ENCODE data around the gene RNU6-1. TPM values are rescaled to one million over a fixed set of nuclear protein-coding genes. Genes with fewer than 3 reads are reported as not detected.

The RNU6-1 gene
- total and polyA plus RNA-seq, 8 donors = not detected

DNA sequence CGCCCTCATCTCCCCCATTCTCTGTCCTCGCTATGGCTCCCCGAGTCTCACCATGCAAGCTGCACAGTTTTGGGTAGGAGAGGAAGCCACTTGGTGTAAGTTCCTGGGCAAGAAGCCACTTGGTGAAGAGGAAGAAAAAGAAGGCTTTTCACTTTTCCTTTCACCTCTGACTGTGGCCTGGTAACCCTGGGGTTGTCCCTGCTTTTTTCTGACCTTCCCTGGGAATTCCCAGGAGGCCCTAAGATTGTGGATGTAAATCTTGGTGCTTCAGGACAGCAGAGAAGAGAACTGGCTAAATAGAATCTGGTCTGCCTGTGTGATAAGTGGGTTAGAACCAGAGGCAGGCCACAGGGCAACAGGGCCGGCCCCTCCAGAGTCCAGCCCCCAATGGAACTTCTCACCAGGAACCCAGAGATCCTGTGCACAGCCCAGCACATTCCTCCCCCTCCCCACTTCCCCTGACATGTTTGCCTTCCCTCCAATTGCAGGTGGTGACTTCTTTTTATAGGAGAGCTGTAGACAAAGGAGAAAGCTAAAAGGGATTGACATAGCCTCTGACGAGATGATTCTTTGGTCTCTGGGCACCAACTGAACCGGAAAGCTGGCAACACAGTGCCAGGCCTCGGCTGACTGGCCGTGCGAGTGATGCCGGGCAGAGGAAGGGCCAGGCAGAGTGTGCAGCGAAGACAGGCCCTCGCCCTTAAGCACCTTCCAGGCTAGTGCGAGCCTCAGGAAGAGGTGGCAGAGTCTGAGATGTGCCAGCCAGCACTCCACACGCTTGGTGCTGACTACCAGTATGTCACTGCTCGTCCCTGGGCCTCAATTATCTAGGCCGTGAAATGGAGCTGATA is 34.0 kb downstream of the RNU6-1 start:
- ATAC-seq (no peak), DNase-seq (no peak), FAIRE-seq (no peak)
- Histone ChIP-seq H3K36me3 (no peaks in the 10 kb centered on the region), H3K27ac (no peak overlapping the region), H3K4me1 (no peaks in the 10 kb centered on the region), H3K9me3 (no peaks in the 10 kb centered on the region), H3K4me3 (no peak overlapping the region), H3K27me3 (no peaks in the 10 kb centered on the region)
- TF ChIP-seq, protein P1, sequence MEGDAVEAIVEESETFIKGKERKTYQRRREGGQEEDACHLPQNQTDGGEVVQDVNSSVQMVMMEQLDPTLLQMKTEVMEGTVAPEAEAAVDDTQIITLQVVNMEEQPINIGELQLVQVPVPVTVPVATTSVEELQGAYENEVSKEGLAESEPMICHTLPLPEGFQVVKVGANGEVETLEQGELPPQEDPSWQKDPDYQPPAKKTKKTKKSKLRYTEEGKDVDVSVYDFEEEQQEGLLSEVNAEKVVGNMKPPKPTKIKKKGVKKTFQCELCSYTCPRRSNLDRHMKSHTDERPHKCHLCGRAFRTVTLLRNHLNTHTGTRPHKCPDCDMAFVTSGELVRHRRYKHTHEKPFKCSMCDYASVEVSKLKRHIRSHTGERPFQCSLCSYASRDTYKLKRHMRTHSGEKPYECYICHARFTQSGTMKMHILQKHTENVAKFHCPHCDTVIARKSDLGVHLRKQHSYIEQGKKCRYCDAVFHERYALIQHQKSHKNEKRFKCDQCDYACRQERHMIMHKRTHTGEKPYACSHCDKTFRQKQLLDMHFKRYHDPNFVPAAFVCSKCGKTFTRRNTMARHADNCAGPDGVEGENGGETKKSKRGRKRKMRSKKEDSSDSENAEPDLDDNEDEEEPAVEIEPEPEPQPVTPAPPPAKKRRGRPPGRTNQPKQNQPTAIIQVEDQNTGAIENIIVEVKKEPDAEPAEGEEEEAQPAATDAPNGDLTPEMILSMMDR (IDR thresholded peaks at IDR 0.05) = no peak
- intact Hi-C loops (cut with DNase I) = no loop called here
- WGBS, 2 donors = 92 to 96% methylated on average over 16 of the region's 16 CpGs

DNA sequence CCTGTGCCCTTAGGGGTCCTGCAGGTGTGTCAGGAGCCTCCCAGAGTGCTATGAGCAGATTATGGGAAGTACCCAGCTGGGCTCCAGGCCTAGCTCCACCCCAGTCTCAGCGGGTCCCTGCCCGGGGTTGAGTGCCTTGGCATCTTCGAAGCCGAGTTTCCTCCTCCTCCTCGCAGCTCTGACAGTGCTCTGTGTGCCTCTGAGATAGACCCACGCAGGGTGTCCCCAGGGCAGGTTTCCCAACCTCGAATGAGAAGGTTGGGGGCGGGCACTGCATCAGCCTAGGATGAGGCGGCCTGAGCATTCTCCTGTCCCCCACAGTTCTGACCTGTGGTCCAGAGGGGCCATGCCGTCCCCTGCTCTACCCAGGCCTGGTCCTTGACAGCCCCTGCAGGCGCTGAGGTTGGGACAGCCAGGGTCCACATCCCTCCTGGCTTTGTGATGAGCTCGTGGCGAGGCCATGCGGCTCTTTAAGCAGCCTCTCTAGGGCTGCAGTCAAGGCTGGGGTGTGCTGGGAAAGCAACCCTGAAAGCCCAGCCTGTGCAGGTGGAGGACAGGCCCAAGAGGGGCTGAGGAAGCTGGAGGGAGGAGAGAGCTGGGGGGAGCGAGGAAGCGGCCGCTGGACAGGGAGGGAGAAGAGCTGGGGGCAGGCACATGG is 34.7 kb downstream of the RNU6-1 start:
- H3K9me3 ChIP-seq = no peaks in the 10 kb centered on the region
- H3K4me1 ChIP-seq = no peaks in the 10 kb centered on the region
- DNase-seq = no peak
- no peak for ATAC-seq
- no peak overlapping the region for H3K27ac ChIP-seq
- no peak overlapping the region for H3K4me3 ChIP-seq
- intact Hi-C loops (cut with DNase I) = no loop called here
- H3K36me3 ChIP-seq = no peaks in the 10 kb centered on the region
- H3K27me3 ChIP-seq = no peaks in the 10 kb centered on the region
- WGBS, 2 donors = 87 to 89% methylated on average over 16 to 17 of the region's 17 CpGs
- TF ChIP-seq, protein P1 (IDR thresholded peaks at IDR 0.05) = no peak
- no peak for FAIRE-seq

- no peaks in the 10 kb centered on the region for H3K4me1 ChIP-seq
- intact Hi-C loops (cut with DNase I) = no loop called here
- H3K27me3 ChIP-seq = no peaks in the 10 kb centered on the region
- 89 to 92% methylated on average over 27 of the region's 27 CpGs for WGBS, 2 donors
- no peak overlapping the region for H3K4me3 ChIP-seq
- H3K27ac ChIP-seq = no peak overlapping the region
- no peaks in the 10 kb centered on the region for H3K36me3 ChIP-seq
- no peaks in the 10 kb centered on the region for H3K9me3 ChIP-seq
- FAIRE-seq (no peak), DNase-seq (no peak), ATAC-seq (no peak)
- TF ChIP-seq, protein P1 (IDR thresholded peaks at IDR 0.05) = no peak
These were observed 35.6 kb downstream of the RNU6-1 start for GRCh38 chr15:67803996-67804843.

DNA sequence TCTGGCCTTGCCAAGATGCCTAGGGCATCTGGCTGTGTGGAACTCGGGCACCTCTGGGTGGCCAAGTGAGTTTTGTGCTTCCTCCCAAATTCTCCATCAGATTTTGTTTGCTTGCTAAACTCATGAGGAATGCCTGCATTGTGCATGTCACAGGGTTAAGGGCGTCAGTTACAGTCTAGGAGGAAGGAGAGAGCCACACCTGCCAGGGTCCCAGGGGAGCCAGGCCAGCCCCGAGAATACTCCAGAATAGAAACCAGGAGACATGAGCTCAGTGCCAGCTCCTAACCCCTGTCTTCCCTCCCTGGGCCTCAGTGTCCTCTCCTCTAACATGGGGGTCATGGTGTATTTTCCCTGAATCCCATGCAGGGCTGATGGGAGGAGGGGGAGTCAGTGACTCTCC is 36.5 kb downstream of the RNU6-1 start:
- H3K27ac ChIP-seq = no peak overlapping the region
- no peaks in the 10 kb centered on the region for H3K4me1 ChIP-seq
- 81 to 87% methylated on average over 3 of the region's 3 CpGs for WGBS, 2 donors
- intact Hi-C loops (cut with DNase I) = no loop called here
- H3K4me3 ChIP-seq = no peak overlapping the region
- no peaks in the 10 kb centered on the region for H3K27me3 ChIP-seq
- H3K36me3 ChIP-seq = no peaks in the 10 kb centered on the region
- DNase-seq (no peak), ATAC-seq (no peak), FAIRE-seq (no peak)
- TF ChIP-seq, protein P1 (IDR thresholded peaks at IDR 0.05) = no peak
- H3K9me3 ChIP-seq = no peaks in the 10 kb centered on the region
